Loucy (cell line): ENCODE data around the gene SPINDOC.

Experiments used
- H2AFZ ChIP-seq: fragments of 200-600 bp; sonication (generic); 2 replicates; pipeline ENCODE4 v1.6.0; 2016; ENCODE audit warnings: antibody characterized with exemption, mild to moderate bottlenecking, low read length, moderate library complexity
- H3F3A ChIP-seq: fragments of 200-600 bp; 2 replicates; pipeline ENCODE4 v1.6.0; 2016; ENCODE audit warnings: antibody characterized with exemption, low read depth, mild to moderate bottlenecking
- H3K27me3 ChIP-seq: fragments of 200-600 bp; sonication (generic); 2 replicates; pipeline ENCODE4 v1.6.1; 2014; ENCODE audit warnings: low read length, mild to moderate bottlenecking; ENCODE audit not compliant: insufficient read depth, poor library complexity, severe bottlenecking
- H3K36me3 ChIP-seq: fragments of 200-600 bp; sonication (generic); 2 replicates; pipeline ENCODE4 v1.6.1; 2016; ENCODE audit warnings: low read length; ENCODE audit not compliant: insufficient read depth
- H3K4me1 ChIP-seq: fragments of 200-600 bp; sonication (generic); 2 replicates; pipeline ENCODE4 v1.5.1; 2014; ENCODE audit warnings: low read length, mild to moderate bottlenecking; ENCODE audit not compliant: insufficient read depth, poor library complexity, severe bottlenecking
- H3K4me2 ChIP-seq: fragments of 200-600 bp; sonication (generic); 2 replicates; pipeline ENCODE4 v1.6.0; 2014; ENCODE audit warnings: antibody characterized with exemption, low read length, low read depth, mild to moderate bottlenecking; ENCODE audit not compliant: poor library complexity, severe bottlenecking
- H3K4me3 ChIP-seq: fragments of 200-600 bp; sonication (generic); 2 replicates; pipeline ENCODE4 v1.5.1; 2014; ENCODE audit warnings: low read length, mild to moderate bottlenecking, mixed read lengths; ENCODE audit not compliant: poor library complexity, severe bottlenecking
- H3K79me2 ChIP-seq: fragments of 200-600 bp; sonication (generic); 2 replicates; pipeline ENCODE4 v1.6.1; 2014; ENCODE audit warnings: low read length; ENCODE audit not compliant: insufficient read depth
- H3K9ac ChIP-seq: fragments of 200-600 bp; sonication (generic); 2 replicates; pipeline ENCODE4 v1.6.0; 2014; ENCODE audit warnings: mild to moderate bottlenecking, low read depth, low read length, moderate library complexity; ENCODE audit not compliant: poor library complexity, severe bottlenecking
- H3K9me2 ChIP-seq: fragments of 200-600 bp; sonication (generic); replicated peaks from 2 replicates; pipeline ENCODE4 v1.6.1; 2016; ENCODE audit warnings: low read depth, low read length, mixed read lengths
- H3K9me3 ChIP-seq: fragments of 200-600 bp; sonication (generic); 2 replicates; pipeline ENCODE4 v1.6.1; 2014; ENCODE audit warnings: mild to moderate bottlenecking, antibody characterized with exemption, low read length, low read depth; ENCODE audit not compliant: insufficient read depth
- H4K20me1 ChIP-seq: fragments of 200-600 bp; sonication (generic); 2 replicates; pipeline ENCODE4 v1.6.0; 2014; ENCODE audit warnings: antibody characterized with exemption, low read length, mild to moderate bottlenecking; ENCODE audit not compliant: insufficient read depth, poor library complexity, severe bottlenecking
- EZH2phosphoT487 ChIP-seq: fragments of 200-600 bp; IDR thresholded peaks from 2 replicates; pipeline ENCODE4 v1.6.1; 2018; ENCODE audit warnings: antibody characterized with exemption, mild to moderate bottlenecking, moderate library complexity, borderline replicate concordance
- TF ChIP-seq, protein P1 (sequence below): fragments of 200-600 bp; sonication (generic); conservative IDR thresholded peaks from 2 replicates; pipeline ENCODE4 v1.5.1; 2014; ENCODE audit warnings: mild to moderate bottlenecking, antibody characterized with exemption, low read length

Gene SPINDOC

DNA sequence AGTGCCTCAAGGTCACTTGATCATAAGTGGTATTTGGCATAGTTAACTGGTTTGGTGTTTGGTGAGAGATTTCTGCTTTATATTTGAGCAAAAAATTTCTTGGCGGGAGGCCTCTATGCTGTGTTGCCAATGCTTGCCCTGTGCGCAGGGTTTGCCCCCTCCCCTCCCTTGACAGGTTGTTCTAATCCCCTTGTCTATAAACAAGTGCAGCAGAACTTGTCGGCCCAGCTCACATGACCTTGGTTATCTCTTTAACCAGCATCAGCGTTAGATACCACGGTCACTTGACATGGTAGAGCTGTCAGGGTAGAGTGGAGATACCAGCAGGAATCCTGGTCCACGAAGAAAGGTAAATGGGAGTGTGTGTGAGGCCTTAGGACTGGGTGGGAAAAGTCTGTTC, 61.3 kb downstream of the SPINDOC start:
- H3K4me2 ChIP-seq: no peak overlapping the region
- TF ChIP-seq EZH2phosphoT487: no peak
- TF ChIP-seq, protein P1, sequence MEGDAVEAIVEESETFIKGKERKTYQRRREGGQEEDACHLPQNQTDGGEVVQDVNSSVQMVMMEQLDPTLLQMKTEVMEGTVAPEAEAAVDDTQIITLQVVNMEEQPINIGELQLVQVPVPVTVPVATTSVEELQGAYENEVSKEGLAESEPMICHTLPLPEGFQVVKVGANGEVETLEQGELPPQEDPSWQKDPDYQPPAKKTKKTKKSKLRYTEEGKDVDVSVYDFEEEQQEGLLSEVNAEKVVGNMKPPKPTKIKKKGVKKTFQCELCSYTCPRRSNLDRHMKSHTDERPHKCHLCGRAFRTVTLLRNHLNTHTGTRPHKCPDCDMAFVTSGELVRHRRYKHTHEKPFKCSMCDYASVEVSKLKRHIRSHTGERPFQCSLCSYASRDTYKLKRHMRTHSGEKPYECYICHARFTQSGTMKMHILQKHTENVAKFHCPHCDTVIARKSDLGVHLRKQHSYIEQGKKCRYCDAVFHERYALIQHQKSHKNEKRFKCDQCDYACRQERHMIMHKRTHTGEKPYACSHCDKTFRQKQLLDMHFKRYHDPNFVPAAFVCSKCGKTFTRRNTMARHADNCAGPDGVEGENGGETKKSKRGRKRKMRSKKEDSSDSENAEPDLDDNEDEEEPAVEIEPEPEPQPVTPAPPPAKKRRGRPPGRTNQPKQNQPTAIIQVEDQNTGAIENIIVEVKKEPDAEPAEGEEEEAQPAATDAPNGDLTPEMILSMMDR: no peak
- H2AFZ ChIP-seq: no peak overlapping the region
- peaks cover 22% of the 10 kb centered on the region; the same call in 1 of the 2 replicates for H3K36me3 ChIP-seq
- H3K79me2 ChIP-seq: peaks cover 93% of the 10 kb centered on the region
- no peaks in the 10 kb centered on the region for H3K9me2 ChIP-seq
- H3F3A ChIP-seq: no peaks in the 10 kb centered on the region
- H3K9me3 ChIP-seq: no peaks in the 10 kb centered on the region
- no peaks in the 10 kb centered on the region for H3K27me3 ChIP-seq
- H3K9ac ChIP-seq: no peak overlapping the region
- H4K20me1 ChIP-seq: peaks cover 29% of the 10 kb centered on the region
- peaks cover 25% of the 10 kb centered on the region for H3K4me1 ChIP-seq
- no peak overlapping the region for H3K4me3 ChIP-seq

DNA sequence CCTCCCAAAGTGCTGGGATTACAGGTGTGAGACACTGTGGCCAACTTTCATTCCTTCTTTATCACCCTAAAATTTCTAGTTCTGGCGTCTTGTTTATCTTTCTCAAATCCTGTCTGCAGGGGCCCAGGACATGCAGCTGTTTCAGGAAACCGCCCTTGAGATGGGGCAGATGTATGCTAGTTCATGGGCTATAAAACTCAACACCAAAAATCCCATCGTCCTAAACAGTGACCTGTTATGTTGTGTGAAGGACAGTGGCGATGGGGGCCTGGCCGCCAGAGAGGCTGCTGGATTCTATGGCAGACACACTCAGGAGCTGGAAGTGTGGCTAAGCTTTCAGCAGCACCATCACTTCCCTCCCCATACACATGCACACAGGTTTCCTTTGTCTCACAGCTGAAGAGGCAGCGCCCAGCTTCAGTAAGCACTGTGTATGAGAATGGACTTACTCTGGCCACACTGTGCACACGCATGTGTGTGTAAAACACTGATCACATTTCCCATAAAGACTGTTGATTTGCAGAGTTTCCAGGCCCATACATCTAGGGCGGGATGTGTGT, 62.3 kb downstream of the SPINDOC start:
- H3K4me1 ChIP-seq: peaks cover 14% of the 10 kb centered on the region
- peaks cover 22% of the 10 kb centered on the region; the same call in 1 of the 2 replicates for H3K36me3 ChIP-seq
- peaks cover 30% of the 10 kb centered on the region for H4K20me1 ChIP-seq
- H3K4me2 ChIP-seq: no peak overlapping the region
- H3K9me2 ChIP-seq: no peaks in the 10 kb centered on the region
- H3F3A ChIP-seq: no peaks in the 10 kb centered on the region
- peaks cover 93% of the 10 kb centered on the region for H3K79me2 ChIP-seq
- no peak overlapping the region for H3K4me3 ChIP-seq
- no peaks in the 10 kb centered on the region for H3K27me3 ChIP-seq
- TF ChIP-seq EZH2phosphoT487: no peak
- TF ChIP-seq, protein P1: no peak
- H3K9me3 ChIP-seq: no peaks in the 10 kb centered on the region
- no peak overlapping the region for H2AFZ ChIP-seq
- H3K9ac ChIP-seq: no peak overlapping the region

DNA sequence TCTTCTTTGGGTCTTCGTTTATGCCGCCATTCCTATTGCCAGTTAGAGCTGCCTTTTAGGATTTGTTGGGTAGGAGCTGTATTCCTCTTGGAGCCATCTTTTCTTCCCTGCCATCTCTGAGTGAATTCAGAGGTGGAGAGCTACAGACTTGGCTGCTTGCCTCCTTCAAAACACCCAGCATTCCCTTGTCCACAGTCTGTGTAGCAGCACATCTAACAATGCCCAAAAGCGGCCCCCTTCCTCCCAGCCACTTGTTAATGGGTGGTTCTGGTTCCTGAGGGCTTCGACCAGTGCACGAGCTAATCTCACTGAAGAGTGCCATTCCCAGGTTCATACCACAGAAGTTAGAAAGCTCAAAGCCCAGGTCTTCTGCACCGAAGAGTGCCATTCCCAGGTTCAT, 63.4 kb downstream of the SPINDOC start:
- no peak overlapping the region for H3K9ac ChIP-seq
- H3K27me3 ChIP-seq: no peaks in the 10 kb centered on the region
- H3K79me2 ChIP-seq: peaks cover 95% of the 10 kb centered on the region
- H3K4me3 ChIP-seq: no peak overlapping the region
- H3F3A ChIP-seq: no peaks in the 10 kb centered on the region
- peaks cover 29% of the 10 kb centered on the region for H4K20me1 ChIP-seq
- H2AFZ ChIP-seq: no peak overlapping the region
- H3K9me3 ChIP-seq: no peaks in the 10 kb centered on the region
- peaks cover 14% of the 10 kb centered on the region for H3K4me1 ChIP-seq
- TF ChIP-seq EZH2phosphoT487: no peak
- TF ChIP-seq, protein P1: no peak
- peaks cover 22% of the 10 kb centered on the region; the same call in 1 of the 2 replicates for H3K36me3 ChIP-seq
- H3K9me2 ChIP-seq: no peaks in the 10 kb centered on the region
- no peak overlapping the region for H3K4me2 ChIP-seq
